ENCODE measurements around the gene ECHDC3. TPM values are rescaled to one million over a fixed set of nuclear protein-coding genes. Genes with fewer than 3 reads are reported as not detected.
"Not testable (repeated sequence)": the region's sequence is repeated elsewhere in the genome, so short reads cannot be mapped to it uniquely, and the experiment has no call there.

The ECHDC3 gene
- polyA plus RNA-seq, 2 of the 4 experiments (the other 2 are of a cell fraction), result 6.0 to 6.1 TPM

DNA sequence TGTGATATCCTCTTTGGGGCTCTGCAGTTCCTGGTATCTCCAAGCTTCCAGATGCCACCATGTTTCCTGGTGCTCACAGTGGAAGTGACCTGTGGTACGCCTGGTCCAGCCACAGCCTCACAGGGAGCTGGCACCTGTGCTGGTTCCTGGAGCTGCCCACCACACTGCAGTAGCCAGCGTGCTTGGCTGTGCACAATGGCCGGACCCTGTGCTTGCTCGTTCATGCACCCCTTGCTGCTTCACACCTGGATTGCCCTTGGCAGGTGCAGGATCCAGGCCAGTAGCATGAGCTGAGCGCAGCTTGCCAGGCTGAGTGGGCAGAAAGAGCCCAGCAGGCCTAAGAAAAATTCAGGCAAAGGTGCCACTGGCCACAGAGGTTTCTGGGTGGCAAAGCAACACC, 11.4 kb upstream of the ECHDC3 start:
- DNase-seq (ENCODE audit: low read depth in 1 of 2, low spot score in 1 of 2) (no peak), ATAC-seq (no peak; a peak in 1 of 6 replicates), FAIRE-seq (no peak)
- no peak overlapping the region for H3K4me3 ChIP-seq
- H3K4me2 ChIP-seq, result no peak overlapping the region
- CTCF ChIA-PET, result interaction anchor here (0.7 to 11.9 kb wide), 4 partner anchors 27 to 222 kb away, joined by 3 to 128 read pairs (median 8); no protein-coding TSS in a partner anchor
- no peak overlapping the region for H3K27ac ChIP-seq
- peaks cover 8% of the 10 kb centered on the region; the same call in 2 of the 3 replicates for H3K9me3 ChIP-seq
- POLR2A ChIA-PET, result no interaction called here
- WGBS (ENCODE audit: missing lambda C conversion rate), result 50% methylated on average over 3 of the region's 5 CpGs
- no peaks in the 10 kb centered on the region for H3K4me1 ChIP-seq
- TF ChIP-seq TFCP2L1 (CRISPR knock-in tag; IDR thresholded peaks at IDR 0.05), result no peak
- no peak for TF ChIP-seq JUN (IDR thresholded peaks at IDR 0.05)
- no peak for TF ChIP-seq CBX2 (IDR thresholded peaks at IDR 0.05; ENCODE audit: borderline replicate concordance, low read depth)
- no peak for TF ChIP-seq EP300 (IDR thresholded peaks at IDR 0.05)
- TF ChIP-seq ZNF302 (CRISPR knock-in tag; IDR thresholded peaks at IDR 0.05), result no peak
- TF ChIP-seq, protein P1, sequence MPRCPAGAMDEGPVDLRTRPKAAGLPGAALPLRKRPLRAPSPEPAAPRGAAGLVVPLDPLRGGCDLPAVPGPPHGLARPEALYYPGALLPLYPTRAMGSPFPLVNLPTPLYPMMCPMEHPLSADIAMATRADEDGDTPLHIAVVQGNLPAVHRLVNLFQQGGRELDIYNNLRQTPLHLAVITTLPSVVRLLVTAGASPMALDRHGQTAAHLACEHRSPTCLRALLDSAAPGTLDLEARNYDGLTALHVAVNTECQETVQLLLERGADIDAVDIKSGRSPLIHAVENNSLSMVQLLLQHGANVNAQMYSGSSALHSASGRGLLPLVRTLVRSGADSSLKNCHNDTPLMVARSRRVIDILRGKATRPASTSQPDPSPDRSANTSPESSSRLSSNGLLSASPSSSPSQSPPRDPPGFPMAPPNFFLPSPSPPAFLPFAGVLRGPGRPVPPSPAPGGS (IDR thresholded peaks at IDR 0.05), result no peak
- TF ChIP-seq NR3C1 (IDR thresholded peaks at IDR 0.05), result no peak
- no peak for TF ChIP-seq MAFK (IDR thresholded peaks at IDR 0.05; ENCODE audit: partially characterized antibody)
- TF ChIP-seq EHF (CRISPR knock-in tag; IDR thresholded peaks at IDR 0.05), result no peak

DNA sequence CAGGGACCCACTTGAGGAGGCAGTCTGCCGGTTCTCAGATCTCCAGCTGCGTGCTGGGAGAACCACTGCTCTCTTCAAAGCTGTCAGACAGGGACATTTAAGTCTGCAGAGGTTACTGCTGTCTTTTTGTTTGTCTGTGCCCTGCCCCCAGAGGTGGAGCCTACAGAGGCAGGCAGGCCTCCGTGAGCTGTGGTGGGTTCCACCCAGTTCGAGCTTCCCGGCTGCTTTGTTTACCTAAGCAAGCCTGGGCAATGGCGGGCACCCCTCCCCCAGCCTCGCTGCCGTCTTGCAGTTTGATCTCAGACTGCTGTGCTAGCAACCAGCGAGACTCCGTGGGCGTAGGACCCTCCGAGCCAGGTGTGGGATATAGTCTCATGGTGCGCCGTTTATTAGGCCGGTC, 5.4 kb upstream of the ECHDC3 start:
- H3K4me1 ChIP-seq; ATAC-seq; POLR2A ChIA-PET; DNase-seq (ENCODE audit: low read depth in 1 of 2, low spot score in 1 of 2); FAIRE-seq; H3K4me2 ChIP-seq; H3K9me3 ChIP-seq: not testable (repeated sequence)
- no CpG with 5 or more reads among the region's 15 CpGs for WGBS (ENCODE audit: missing lambda C conversion rate)
- H3K27ac ChIP-seq, result peak overlapping the region in 1 of 2 experiments; percentile 79; a peak in 2 of 6 replicates
- peak overlapping the region; percentile 45; the same call in 1 of the 3 replicates for H3K4me3 ChIP-seq
- CTCF ChIA-PET, result interaction anchor here (1.1 kb wide), 1 partner anchor 21 kb away, joined by 5 read pairs; no protein-coding TSS in a partner anchor

DNA sequence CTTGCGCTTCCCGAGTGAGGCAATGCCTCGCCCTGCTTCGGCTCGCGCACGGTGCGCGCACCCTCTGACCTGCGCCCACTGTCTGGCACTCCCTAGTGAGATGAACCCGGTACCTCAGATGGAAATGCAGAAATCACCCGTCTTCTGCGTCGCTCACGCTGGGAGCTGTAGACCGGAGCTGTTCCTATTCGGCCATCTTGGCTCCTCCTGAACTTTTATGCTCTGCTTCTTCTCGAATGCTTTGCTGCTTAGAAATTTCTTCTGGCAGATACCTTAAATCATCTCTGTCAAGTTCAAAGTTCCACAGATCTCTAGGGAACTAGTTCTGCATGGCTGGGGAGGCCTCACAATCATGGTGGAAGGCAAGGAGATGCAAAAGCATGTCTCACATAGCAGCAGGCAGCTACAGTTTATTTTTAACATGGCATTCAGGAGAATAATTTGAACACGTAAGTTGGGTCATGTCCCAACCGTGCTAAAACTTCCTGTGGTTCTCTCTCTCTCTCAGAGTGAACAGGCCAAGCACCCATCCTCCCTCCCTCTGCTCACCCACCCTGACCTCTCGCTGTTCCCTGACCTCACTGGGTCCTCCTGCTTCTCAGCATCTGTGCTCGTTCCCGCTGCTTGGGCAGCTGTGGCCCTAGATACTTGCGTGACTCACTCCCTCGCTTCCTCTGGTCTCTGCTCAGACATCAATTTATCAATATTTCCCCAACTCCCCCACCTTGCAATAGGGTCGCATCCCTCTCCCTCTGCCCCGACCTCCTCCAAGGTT, 4.7 kb upstream of the ECHDC3 start:
- peak overlapping the region; percentile 63 for H3K4me2 ChIP-seq
- POLR2A ChIA-PET; H3K4me1 ChIP-seq; H3K9me3 ChIP-seq; DNase-seq (ENCODE audit: low read depth in 1 of 2, low spot score in 1 of 2); FAIRE-seq: not testable (repeated sequence)
- peak; percentile 28 to 56; a peak in 4 of 6 replicates for ATAC-seq
- WGBS (ENCODE audit: missing lambda C conversion rate), result 46% methylated on average over 21 of the region's 27 CpGs
- CTCF ChIA-PET, result interaction anchor here (1.1 kb wide), 1 partner anchor 20 kb away, joined by 5 read pairs; no protein-coding TSS in a partner anchor
- peak overlapping the region; percentile 45 for H3K4me3 ChIP-seq
- H3K27ac ChIP-seq, result peak overlapping the region; percentile 67 to 79

DNA sequence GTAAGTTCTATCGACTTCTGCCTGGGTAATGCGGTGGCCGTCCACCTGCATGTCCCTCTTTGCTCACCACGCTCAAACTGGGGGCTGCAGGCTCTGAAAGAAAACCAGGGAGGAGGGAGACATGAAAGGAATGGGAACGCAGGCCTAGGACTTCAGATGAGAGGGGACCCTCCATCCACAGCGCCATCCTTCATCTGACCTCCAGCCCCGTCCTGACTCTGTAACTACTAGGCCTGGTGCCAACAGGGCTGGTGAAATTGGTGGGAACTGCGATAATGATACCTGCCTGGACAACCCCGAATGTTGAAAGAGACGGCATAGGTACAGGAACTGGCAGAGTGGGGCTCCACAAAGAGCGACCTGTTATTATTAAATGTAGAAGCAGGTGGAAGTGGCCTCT, 1.3 kb upstream of the ECHDC3 start:
- 89% methylated on average over 11 of the region's 11 CpGs for WGBS (ENCODE audit: missing lambda C conversion rate)
- Histone ChIP-seq H3K9me3 (no peaks in the 10 kb centered on the region), H3K4me3 (no peak overlapping the region), H3K27ac (no peak overlapping the region), H3K4me2 (no peak overlapping the region), H3K4me1 (0 out of 3 replicates have a peak, but pooled peaks cover 4% of the 10 kb centered on the region)
- no peak for FAIRE-seq
- TF ChIP-seq POLR2A (IDR thresholded peaks at IDR 0.05; ENCODE audit: low read length), result no peak
- no peak for TF ChIP-seq MAFK (IDR thresholded peaks at IDR 0.05; ENCODE audit: partially characterized antibody)
- TF ChIP-seq BHLHE40 (IDR thresholded peaks at IDR 0.05; ENCODE audit: low read depth, low read length), result no peak
- no peak for TF ChIP-seq RNF2 (IDR thresholded peaks at IDR 0.05; ENCODE audit: borderline replicate concordance, low read depth)
- TF ChIP-seq RFX5 (IDR thresholded peaks at IDR 0.05), result no peak
- no peak for TF ChIP-seq HOXB13 (CRISPR knock-in tag; IDR thresholded peaks at IDR 0.05; ENCODE audit: low read depth)
- no peak for TF ChIP-seq TFCP2L1 (CRISPR knock-in tag; IDR thresholded peaks at IDR 0.05)
- TF ChIP-seq RAD21 (conservative IDR thresholded peaks at IDR 0.05 in 1 of 2, IDR thresholded peaks at IDR 0.05 in 1 of 2), result no peak
- TF ChIP-seq TP53 (CRISPR knock-in tag; IDR thresholded peaks at IDR 0.05), result no peak
- no peak for TF ChIP-seq RARB (CRISPR knock-in tag; IDR thresholded peaks at IDR 0.05)
- TF ChIP-seq, protein P2, sequence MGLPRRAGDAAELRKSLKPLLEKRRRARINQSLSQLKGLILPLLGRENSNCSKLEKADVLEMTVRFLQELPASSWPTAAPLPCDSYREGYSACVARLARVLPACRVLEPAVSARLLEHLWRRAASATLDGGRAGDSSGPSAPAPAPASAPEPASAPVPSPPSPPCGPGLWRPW (IDR thresholded peaks at IDR 0.05), result no peak
- TF ChIP-seq, protein P3, sequence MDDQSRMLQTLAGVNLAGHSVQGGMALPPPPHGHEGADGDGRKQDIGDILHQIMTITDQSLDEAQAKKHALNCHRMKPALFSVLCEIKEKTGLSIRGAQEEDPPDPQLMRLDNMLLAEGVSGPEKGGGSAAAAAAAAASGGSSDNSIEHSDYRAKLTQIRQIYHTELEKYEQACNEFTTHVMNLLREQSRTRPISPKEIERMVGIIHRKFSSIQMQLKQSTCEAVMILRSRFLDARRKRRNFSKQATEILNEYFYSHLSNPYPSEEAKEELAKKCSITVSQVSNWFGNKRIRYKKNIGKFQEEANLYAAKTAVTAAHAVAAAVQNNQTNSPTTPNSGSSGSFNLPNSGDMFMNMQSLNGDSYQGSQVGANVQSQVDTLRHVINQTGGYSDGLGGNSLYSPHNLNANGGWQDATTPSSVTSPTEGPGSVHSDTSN (IDR thresholded peaks at IDR 0.05), result no peak
- no peak for TF ChIP-seq CBX2 (IDR thresholded peaks at IDR 0.05; ENCODE audit: borderline replicate concordance, low read depth)
- TF ChIP-seq NFE2L2 (conservative IDR thresholded peaks at IDR 0.05; ENCODE audit: low read length), result no peak
- TF ChIP-seq RCOR1 (IDR thresholded peaks at IDR 0.05; ENCODE audit: low read depth, low read length), result no peak
- no peak for TF ChIP-seq ZFP36 (IDR thresholded peaks at IDR 0.05; ENCODE audit: borderline replicate concordance, partially characterized antibody)
- no peak for TF ChIP-seq PHF8 (IDR thresholded peaks at IDR 0.05; ENCODE audit: borderline replicate concordance, low read depth)
- TF ChIP-seq CBX8 (IDR thresholded peaks at IDR 0.05), result no peak
- TF ChIP-seq HOXB5 (CRISPR knock-in tag; IDR thresholded peaks at IDR 0.05), result no peak
- TF ChIP-seq, protein P4, sequence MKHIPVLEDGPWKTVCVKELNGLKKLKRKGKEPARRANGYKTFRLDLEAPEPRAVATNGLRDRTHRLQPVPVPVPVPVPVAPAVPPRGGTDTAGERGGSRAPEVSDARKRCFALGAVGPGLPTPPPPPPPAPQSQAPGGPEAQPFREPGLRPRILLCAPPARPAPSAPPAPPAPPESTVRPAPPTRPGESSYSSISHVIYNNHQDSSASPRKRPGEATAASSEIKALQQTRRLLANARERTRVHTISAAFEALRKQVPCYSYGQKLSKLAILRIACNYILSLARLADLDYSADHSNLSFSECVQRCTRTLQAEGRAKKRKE (CRISPR knock-in tag; IDR thresholded peaks at IDR 0.05; ENCODE audit: low read depth), result no peak
- ATAC-seq, result no peak
- ChIA-PET CTCF (interaction anchor here (0.8 to 2.8 kb wide), 4 partner anchors 12 to 17 kb away, joined by 3 to 15 read pairs (median 6); no protein-coding TSS in a partner anchor), POLR2A (no interaction called here)
- no peak for DNase-seq (ENCODE audit: low read depth in 1 of 2, low spot score in 1 of 2)
